Measurements from ENCODE around the gene EGFLAM. TPM values are rescaled to one million over a fixed set of nuclear protein-coding genes. Genes with fewer than 3 reads are reported as not detected.

The EGFLAM gene
- total RNA-seq, 2 experiments from 2014 or later, result not detected

DNA sequence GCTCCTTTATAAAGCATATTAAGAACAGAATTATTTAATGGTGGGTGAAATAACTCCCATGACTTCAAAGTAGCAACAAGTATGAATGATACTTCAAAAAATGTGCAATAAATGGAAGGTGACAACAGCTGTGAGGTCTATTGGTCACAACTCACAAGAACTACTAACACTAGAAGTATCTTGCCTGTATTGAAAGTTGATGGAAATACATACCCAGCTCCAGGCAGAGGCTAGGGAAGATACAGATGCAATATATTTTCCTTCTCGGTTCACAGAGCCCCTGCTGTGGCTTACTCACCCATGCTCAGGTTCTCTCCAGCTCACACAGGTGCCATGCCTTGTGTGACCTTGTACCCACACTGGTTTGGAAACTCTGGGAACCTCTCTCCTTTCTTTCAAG is 164.3 kb downstream of the EGFLAM start:
- no peaks in the 10 kb centered on the region for H3K4me1 Mint-ChIP-seq
- H3K36me3 Mint-ChIP-seq (ENCODE audit: low read depth), result no peaks in the 10 kb centered on the region
- peaks cover 28% of the 10 kb centered on the region for H3K27me3 Mint-ChIP-seq
- no peak overlapping the region for H3K4me3 Mint-ChIP-seq
- DNase-seq (no peak), ATAC-seq (no peak)
- H3K27ac Mint-ChIP-seq, result no peak overlapping the region
- CTCF ChIA-PET, result interaction anchor here (4.7 to 5.6 kb wide), 2 partner anchors 19 to 386 kb away, joined by 26 to 46 read pairs; no protein-coding TSS in a partner anchor
- no peaks in the 10 kb centered on the region for H3K9me3 Mint-ChIP-seq (ENCODE audit: low read depth)
- intact Hi-C loops (cut with DNase I, micrococcal nuclease), result no loop called here
- POLR2A ChIA-PET, result no interaction called here

DNA sequence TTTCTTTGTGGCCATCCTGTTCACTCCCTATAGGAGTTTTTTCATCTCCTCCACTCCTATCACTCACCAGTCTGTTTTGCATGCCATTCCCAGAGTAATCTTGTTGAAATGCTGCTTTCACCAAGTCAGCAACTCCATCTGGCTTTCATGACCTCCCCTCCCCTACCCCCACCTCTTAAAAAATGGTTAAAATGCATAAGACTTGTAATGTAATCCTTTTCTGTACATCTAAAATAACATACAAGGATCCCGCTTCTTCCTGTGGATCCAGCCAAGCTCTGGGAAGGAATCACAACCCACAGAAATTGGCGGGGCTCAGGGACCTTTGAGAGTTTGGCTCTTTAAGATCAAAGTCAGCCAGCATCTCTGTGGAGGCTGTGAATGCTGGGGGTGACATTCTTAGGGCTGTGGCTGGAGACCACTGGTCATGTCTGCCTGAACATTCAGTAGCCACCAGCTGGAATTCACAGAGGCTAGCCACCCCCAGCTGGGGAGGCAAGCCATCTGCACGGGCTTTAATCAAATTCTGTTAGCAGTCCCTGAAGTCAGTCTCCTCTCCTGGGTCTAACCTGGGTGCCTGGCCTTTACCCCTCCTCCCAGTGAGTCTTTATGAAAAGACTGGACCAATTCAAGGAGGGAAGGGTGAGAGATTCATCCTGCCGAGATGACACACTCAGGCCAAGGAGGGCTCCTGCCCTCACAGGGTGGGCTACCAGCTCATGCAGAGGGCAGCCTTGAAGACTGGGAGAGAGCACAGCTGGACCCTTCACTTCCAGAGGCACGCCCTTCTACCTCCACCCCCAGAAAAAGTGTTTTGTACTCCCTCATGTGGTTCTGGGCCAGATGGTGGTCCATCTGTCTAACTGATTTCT is 165.2 kb downstream of the EGFLAM start:
- no peak for ATAC-seq
- intact Hi-C loops (cut with DNase I, micrococcal nuclease), result no loop called here
- Mint-ChIP-seq H3K4me1 (no peaks in the 10 kb centered on the region), H3K4me3 (no peak overlapping the region), H3K27me3 (peaks cover 24% of the 10 kb centered on the region), H3K9me3 (ENCODE audit: low read depth) (no peaks in the 10 kb centered on the region), H3K27ac (no peak overlapping the region), H3K36me3 (ENCODE audit: low read depth) (no peaks in the 10 kb centered on the region)
- ChIA-PET CTCF (interaction anchor here (0.6 to 5.6 kb wide), 3 partner anchors 19 to 385 kb away, joined by 4 to 46 read pairs (median 26); no protein-coding TSS in a partner anchor), POLR2A (no interaction called here)
- no peak for DNase-seq

GRCh38 chr5:38424148-38425060 is 166.0 kb downstream of the EGFLAM start:
- H3K4me1 Mint-ChIP-seq, result no peaks in the 10 kb centered on the region

GRCh38 chr5:38426490-38426889 is 168.1 kb downstream of the EGFLAM start:
- Mint-ChIP-seq H3K27me3 (peaks cover 17% of the 10 kb centered on the region), H3K27ac (no peak overlapping the region), H3K9me3 (ENCODE audit: low read depth) (no peaks in the 10 kb centered on the region), H3K4me3 (no peak overlapping the region), H3K36me3 (ENCODE audit: low read depth) (no peaks in the 10 kb centered on the region), H3K4me1 (no peaks in the 10 kb centered on the region)
- DNase-seq (no peak), ATAC-seq (no peak)
- ChIA-PET CTCF (no interaction called here), POLR2A (no interaction called here)
- intact Hi-C loops (cut with DNase I, micrococcal nuclease), result no loop called here

More at GRCh38 chr5:38424148-38425060, 166.0 kb downstream of the EGFLAM start:
- Mint-ChIP-seq H3K4me3 (no peak overlapping the region), H3K27ac (no peak overlapping the region), H3K9me3 (ENCODE audit: low read depth) (no peaks in the 10 kb centered on the region), H3K27me3 (peaks cover 19% of the 10 kb centered on the region), H3K36me3 (ENCODE audit: low read depth) (no peaks in the 10 kb centered on the region)
- ATAC-seq (no peak), DNase-seq (no peak)
- intact Hi-C loops (cut with DNase I, micrococcal nuclease), result no loop called here
- ChIA-PET POLR2A (no interaction called here), CTCF (interaction anchor here (5.6 kb wide), 1 partner anchor 18 kb away, joined by 26 read pairs; no protein-coding TSS in a partner anchor)

GRCh38 chr5:38426986-38427950 is 168.9 kb downstream of the EGFLAM start:
- no peaks in the 10 kb centered on the region for H3K9me3 Mint-ChIP-seq (ENCODE audit: low read depth)
- ChIA-PET POLR2A (no interaction called here), CTCF (no interaction called here)
- H3K36me3 Mint-ChIP-seq (ENCODE audit: low read depth), result no peaks in the 10 kb centered on the region
- H3K27me3 Mint-ChIP-seq, result peaks cover 13% of the 10 kb centered on the region
- ATAC-seq (no peak), DNase-seq (no peak)
- no peak overlapping the region for H3K4me3 Mint-ChIP-seq
- no peak overlapping the region for H3K27ac Mint-ChIP-seq
- intact Hi-C loops (cut with DNase I, micrococcal nuclease), result no loop called here
- no peaks in the 10 kb centered on the region for H3K4me1 Mint-ChIP-seq

DNA sequence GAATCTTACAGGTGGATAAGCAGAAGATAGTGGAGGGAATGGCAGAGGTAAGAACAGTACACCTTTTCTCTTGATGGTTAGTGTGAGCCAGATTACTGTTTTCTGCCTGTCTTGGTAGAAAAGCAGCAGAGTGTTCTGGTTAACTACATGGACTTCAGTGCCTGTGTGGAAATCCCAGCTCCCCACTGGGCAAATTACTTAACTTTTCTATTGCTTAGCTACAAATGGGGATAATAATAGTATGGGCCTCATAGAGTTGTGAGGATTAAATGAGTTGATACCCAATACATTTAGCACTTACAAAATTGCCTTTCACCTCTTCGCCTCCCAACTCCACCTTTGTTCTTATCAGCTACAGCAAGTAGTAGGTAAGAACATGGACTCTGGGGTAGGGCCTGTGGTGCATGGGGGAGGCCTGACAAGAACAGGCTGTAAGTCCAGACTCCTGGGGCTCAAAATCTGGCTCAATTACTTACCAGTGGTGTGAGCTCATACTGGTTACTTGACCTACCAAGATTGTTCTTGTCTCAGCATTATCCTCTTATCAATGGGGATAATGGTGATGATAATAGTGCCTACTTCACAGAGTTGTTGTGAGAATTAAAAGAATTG is 173.0 kb downstream of the EGFLAM start:
- Mint-ChIP-seq H3K27me3 (peaks cover 22% of the 10 kb centered on the region), H3K27ac (no peak overlapping the region), H3K4me3 (no peak overlapping the region), H3K36me3 (ENCODE audit: low read depth) (no peaks in the 10 kb centered on the region), H3K9me3 (ENCODE audit: low read depth) (no peaks in the 10 kb centered on the region), H3K4me1 (no peaks in the 10 kb centered on the region)
- intact Hi-C loops (cut with DNase I, micrococcal nuclease), result no loop called here
- no peak for ATAC-seq
- CTCF ChIA-PET, result interaction anchor here (0.7 to 2.6 kb wide), 5 partner anchors 10 to 490 kb away, joined by 3 to 10 read pairs (median 3); no protein-coding TSS in a partner anchor
- POLR2A ChIA-PET, result no interaction called here
- no peak for DNase-seq

- Mint-ChIP-seq H3K9me3 (ENCODE audit: low read depth) (no peaks in the 10 kb centered on the region), H3K36me3 (ENCODE audit: low read depth) (no peaks in the 10 kb centered on the region), H3K4me1 (no peaks in the 10 kb centered on the region), H3K4me3 (no peak overlapping the region), H3K27ac (no peak overlapping the region), H3K27me3 (peaks cover 21% of the 10 kb centered on the region)
- ATAC-seq (no peak), DNase-seq (no peak)
- intact Hi-C loops (cut with DNase I, micrococcal nuclease), result no loop called here
- ChIA-PET CTCF (interaction anchor here (0.8 to 2.6 kb wide), 4 partner anchors 9 to 44 kb away, joined by 3 to 10 read pairs (median 6); no protein-coding TSS in a partner anchor), POLR2A (interaction anchor here (0.5 kb wide), 1 partner anchor 1109 kb away, joined by 8 read pairs; no protein-coding TSS in a partner anchor)
Measured at GRCh38 chr5:38433160-38433861, 175.0 kb downstream of the EGFLAM start.

GRCh38 chr5:38434966-38435705 is 176.8 kb downstream of the EGFLAM start:
- Mint-ChIP-seq H3K27ac (no peak overlapping the region), H3K4me3 (no peak overlapping the region), H3K27me3 (peaks cover 25% of the 10 kb centered on the region), H3K36me3 (ENCODE audit: low read depth) (no peaks in the 10 kb centered on the region), H3K4me1 (no peaks in the 10 kb centered on the region), H3K9me3 (ENCODE audit: low read depth) (no peaks in the 10 kb centered on the region)
- intact Hi-C loops (cut with DNase I, micrococcal nuclease), result no loop called here
- ATAC-seq (no peak), DNase-seq (no peak)
- CTCF ChIA-PET, result interaction anchor here (0.7 to 1.7 kb wide), 2 partner anchors 14 to 309 kb away, joined by 4 to 7 read pairs; no protein-coding TSS in a partner anchor
- POLR2A ChIA-PET, result no interaction called here

- H3K4me3 Mint-ChIP-seq, result no peak overlapping the region
- H3K27me3 Mint-ChIP-seq, result peaks cover 29% of the 10 kb centered on the region
- no peaks in the 10 kb centered on the region for H3K9me3 Mint-ChIP-seq (ENCODE audit: low read depth)
- H3K4me1 Mint-ChIP-seq, result no peaks in the 10 kb centered on the region
- intact Hi-C loops (cut with DNase I, micrococcal nuclease), result no loop called here
- ChIA-PET POLR2A (no interaction called here), CTCF (no interaction called here)
- DNase-seq (no peak), ATAC-seq (no peak)
- H3K36me3 Mint-ChIP-seq (ENCODE audit: low read depth), result no peaks in the 10 kb centered on the region
- no peak overlapping the region for H3K27ac Mint-ChIP-seq
Measured at GRCh38 chr5:38438757-38439156, 180.4 kb downstream of the EGFLAM start.
